Left kidney (tissue), 8 donors: ENCODE results near the gene FBP1. TPM values are rescaled to one million over a fixed set of nuclear protein-coding genes. Genes with fewer than 3 reads are reported as not detected.

Experiments used
- DNase-seq: peaks from one replicate; pipeline ENCODE4 v3.0.0-alpha.2; 2013
- long read RNA-seq, 8 donors: transcript quantifications; one replicate each; lab custom pipeline, GENCODE V29; 2026
- polyA plus RNA-seq: library from polyadenylated mRNA; unstranded; fragments of 120-200 nt; gene quantifications from one replicate; pipeline ENCODE4 v1.2.1, GENCODE V29; 2013; ENCODE audit not compliant: insufficient read length

Gene FBP1
- polyA plus RNA-seq, result 66.0 TPM
- long read RNA-seq, donor 1, transcript FBP1-201 (7 exons, 1,462 nt), result major isoform, 33 of 34 reads
- long read RNA-seq, donor 1, partial matches to known transcripts, result 0 of 34 reads
- long read RNA-seq, donor 1, other reads (novel, unspliced or antisense), result 0 of 34 reads
- long read RNA-seq, donor 2, transcript FBP1-201 (7 exons, 1,462 nt), result major isoform, 12 of 26 reads
- long read RNA-seq, donor 2, partial matches to known transcripts, result 14 of 26 reads
- long read RNA-seq, donor 2, other reads (novel, unspliced or antisense), result 0 of 26 reads
- long read RNA-seq, donor 3, transcript FBP1-201 (7 exons, 1,462 nt), result major isoform, 9 of 16 reads
- long read RNA-seq, donor 3, partial matches to known transcripts, result 0 of 16 reads
- long read RNA-seq, donor 3, other reads (novel, unspliced or antisense), result 7 of 16 reads
- long read RNA-seq, donor 4, partial matches to known transcripts, result 0 of 1 reads
- long read RNA-seq, donor 4, other reads (novel, unspliced or antisense), result 0 of 1 reads
- long read RNA-seq, donor 5, transcript FBP1-201 (7 exons, 1,462 nt), result major isoform, 29 of 30 reads
- long read RNA-seq, donor 5, partial matches to known transcripts, result 0 of 30 reads
- long read RNA-seq, donor 5, other reads (novel, unspliced or antisense), result 0 of 30 reads
- long read RNA-seq, donor 6, transcript FBP1-201 (7 exons, 1,462 nt), result major isoform, 17 of 17 reads
- long read RNA-seq, donor 6, partial matches to known transcripts, result 0 of 17 reads
- long read RNA-seq, donor 6, other reads (novel, unspliced or antisense), result 0 of 17 reads
- long read RNA-seq, donor 7, transcript FBP1-201 (7 exons, 1,462 nt), result major isoform, 19 of 28 reads
- long read RNA-seq, donor 7, partial matches to known transcripts, result 9 of 28 reads
- long read RNA-seq, donor 7, other reads (novel, unspliced or antisense), result 0 of 28 reads
- long read RNA-seq, donor 8, transcript FBP1-201 (7 exons, 1,462 nt), result major isoform, 13 of 18 reads
- long read RNA-seq, donor 8, partial matches to known transcripts, result 5 of 18 reads
- long read RNA-seq, donor 8, other reads (novel, unspliced or antisense), result 0 of 18 reads

DNA sequence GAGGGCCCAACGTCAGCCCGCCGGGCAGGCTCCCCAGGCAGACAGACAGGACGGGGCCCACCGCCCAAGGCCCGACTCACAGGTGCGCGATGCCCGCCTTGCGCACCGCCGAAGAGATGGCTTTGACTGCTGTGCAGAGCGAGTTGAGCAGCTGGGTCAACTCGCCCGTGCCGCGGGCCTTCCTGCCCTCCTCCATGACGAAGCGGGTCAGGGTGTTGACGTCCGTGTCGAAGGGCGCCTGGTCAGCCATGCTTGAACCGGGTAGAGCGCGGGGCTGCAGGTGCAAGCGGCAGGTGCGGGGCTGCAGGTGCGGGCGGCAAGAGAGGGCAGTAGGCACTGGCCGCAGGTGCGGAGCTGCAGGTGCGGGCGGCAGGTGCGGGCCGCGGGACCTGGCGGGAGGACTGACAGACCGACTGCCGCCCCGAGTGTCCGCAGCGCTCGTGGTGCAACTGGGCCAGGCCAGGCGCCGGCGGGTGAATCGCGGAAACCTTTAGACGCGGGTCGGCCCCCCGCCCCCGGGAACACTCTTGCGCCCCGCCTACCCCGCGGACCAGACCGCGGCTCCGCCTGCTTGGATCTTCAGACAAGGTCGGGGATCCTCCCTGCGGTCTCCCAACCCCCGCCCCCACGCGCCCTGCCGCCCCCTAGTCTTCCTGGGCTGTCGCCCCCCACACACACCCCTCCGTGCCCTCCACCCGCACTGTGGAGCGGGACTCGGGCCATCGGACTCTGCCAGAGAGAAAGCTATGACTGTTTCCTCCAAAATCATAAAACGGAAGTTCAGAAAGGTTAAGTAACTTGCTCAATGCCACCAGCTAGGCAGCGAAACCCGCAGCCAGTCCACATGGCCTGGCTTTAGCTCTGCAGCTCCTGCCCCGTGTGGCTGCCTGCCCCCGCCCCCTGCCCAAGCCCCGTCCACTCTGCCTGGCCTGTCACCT lies at the start of gene FBP1:
FBP1 (minus strand) TSS at position 458 of the 938 bp plus-strand sequence; CDS start at position 250, 208 bp downstream.
- no peak for DNase-seq

GRCh38 chr9:94687451-94687850 lies 48.1 kb upstream of the FBP1 start:
- no peak for DNase-seq

GRCh38 chr9:94685359-94685758 lies 46.0 kb upstream of the FBP1 start:
- no peak for DNase-seq

GRCh38 chr9:94681508-94681907 lies 42.2 kb upstream of the FBP1 start:
- peak; percentile 74 for DNase-seq

GRCh38 chr9:94680621-94681020 lies 41.3 kb upstream of the FBP1 start:
- DNase-seq, result no peak

DNA sequence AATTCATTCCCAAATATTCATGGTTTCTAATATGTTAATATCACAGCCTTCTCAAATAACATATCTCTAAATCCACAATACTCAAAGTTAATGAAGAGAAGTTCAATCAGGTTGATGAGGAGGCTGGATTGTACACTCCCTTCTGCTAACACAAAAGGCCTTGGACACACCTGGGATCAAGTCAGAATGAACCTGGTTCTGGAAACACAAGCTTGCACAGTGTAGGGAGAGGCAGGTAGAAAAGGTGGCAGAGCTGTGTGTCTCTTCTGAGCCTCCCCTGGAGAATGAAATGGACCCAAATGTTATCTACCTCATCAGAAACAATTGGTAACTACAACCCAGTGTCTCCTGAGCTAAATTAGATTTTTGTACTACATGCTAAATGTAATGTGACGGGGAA lies 40.7 kb upstream of the FBP1 start:
- DNase-seq, result no peak

GRCh38 chr9:94679587-94679986 lies 40.3 kb upstream of the FBP1 start:
- DNase-seq, result no peak

- no peak for DNase-seq
These were observed 38.6 kb upstream of the FBP1 start for GRCh38 chr9:94677929-94678328.

DNA sequence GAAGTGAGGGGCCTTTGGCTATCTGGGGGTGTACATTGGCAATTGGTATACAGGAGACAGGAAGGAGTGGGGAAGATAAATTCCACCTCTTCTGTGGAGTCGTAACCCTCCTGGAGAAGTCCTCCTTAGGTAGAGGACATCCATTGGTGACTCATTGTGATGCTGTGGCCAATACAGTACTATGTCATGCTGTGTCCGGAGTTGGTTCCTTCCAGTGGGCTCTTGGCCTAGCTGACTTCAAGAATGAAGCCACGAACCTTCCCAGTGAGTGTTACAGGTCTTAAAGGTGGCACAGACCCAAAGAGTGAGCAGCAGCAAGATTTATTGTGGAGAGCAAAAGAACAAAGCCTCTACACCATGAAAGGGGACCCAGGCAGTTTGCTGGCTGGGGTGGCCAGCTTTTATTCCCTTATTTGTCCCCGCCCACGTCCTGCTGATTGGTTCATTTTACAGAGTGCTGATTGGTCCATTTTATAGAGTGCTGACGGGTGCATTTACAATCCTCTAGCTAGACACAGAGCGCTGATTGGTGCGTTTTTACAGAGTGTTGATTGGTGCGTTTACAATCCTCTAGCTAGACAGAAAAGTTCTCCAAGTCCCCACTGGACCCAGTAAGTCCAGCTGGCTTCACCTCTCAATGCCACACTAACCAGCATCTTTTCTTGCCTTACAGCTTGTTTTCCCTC lies 37.3 kb upstream of the FBP1 start:
- DNase-seq, result no peak

- no peak for DNase-seq
These were observed 35.9 kb upstream of the FBP1 start for GRCh38 chr9:94675008-94675881.

DNA sequence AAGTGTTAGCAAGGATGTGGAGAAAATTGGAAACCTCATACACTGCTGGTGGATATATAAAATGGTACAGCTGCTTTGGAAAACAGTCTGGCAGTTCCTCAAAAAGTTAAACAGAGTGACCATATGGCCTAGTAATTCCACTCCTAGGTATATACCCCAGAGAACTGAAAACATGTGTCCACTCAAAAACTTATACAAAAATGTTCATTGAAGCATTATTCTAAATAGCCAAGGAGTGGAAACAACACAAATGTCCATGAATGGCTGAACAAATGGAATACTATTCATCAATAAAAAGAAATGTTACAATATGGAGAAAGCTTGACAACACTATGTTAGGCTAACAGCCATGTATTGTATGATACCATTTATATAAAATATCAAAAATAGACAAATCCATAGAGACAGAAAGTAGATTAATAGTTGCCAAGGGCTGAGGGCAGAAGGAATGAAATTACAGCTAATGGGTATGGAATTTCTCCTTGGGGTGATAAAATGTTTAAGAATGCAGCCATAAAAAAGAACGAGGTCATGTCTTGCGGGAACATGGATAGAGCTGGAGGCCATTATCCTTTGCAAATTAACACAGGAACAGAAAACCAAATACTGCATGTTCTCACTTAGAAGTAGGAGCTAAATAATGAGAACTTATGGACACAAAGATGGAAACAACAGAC lies 33.6 kb upstream of the FBP1 start:
- DNase-seq, result no peak

DNA sequence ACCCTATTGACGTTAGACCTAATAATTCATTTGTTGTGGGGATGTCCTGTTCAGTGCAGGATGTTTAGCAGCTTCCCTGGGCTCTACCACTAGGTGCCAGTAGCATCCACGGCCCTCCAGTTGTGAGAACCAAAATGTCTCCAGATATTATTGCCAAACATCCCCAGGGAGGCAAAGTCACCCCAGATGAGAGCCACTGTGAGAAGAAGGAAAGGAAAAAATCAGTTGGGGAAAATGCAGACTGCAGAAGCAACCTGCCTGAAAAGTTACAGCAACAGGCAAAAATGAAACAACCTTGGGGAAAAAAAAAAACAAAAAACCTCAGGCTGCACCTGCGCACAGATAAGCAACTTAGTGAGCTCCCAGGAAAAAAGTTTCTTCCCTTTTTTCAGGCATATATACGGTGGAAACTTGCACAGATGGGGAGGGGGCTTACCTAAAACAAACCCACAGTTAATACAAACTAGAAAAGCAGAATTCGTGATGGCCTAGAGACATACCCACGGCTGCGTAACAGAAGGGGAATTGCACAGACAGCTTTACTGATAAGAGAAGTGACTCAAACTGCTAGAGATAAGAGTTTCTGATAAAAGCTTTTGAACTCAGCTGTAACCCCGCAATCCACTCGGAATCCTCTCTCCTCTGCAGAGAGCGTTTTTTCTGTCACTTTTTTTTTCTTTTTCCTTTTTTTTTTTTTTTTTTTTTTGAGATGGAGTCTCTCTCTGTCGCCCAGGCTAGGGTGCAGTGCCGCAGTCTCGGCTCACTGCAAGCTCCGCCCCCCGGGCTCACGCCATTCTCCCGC lies 29.8 kb upstream of the FBP1 start:
- DNase-seq, result no peak

DNA sequence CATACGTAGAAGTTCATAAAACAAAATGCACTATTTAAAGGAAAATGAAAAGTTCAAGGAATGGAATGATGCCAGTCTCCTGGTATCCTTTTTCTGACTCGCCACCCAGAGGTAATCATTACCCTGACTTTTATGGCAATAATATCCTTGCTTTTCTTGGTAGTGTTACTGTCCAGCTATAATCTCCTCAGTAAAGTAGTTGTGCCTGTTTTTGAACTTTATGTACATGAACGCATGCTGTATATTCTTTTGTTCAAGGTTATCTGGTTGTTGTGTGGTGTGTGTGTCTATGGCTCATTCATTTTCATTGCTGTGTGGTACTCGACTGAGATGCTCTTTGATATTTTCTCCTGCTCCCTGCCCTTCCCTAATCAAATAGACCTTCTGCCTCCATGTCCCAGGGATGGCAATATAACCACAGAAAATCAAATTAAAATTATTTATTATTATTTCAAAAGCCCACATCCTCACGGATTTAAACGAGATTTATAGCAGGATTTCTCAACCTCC lies 29.2 kb upstream of the FBP1 start:
- DNase-seq, result no peak

- no peak for DNase-seq
These were observed 27.2 kb upstream of the FBP1 start for GRCh38 chr9:94666364-94667099.

DNA sequence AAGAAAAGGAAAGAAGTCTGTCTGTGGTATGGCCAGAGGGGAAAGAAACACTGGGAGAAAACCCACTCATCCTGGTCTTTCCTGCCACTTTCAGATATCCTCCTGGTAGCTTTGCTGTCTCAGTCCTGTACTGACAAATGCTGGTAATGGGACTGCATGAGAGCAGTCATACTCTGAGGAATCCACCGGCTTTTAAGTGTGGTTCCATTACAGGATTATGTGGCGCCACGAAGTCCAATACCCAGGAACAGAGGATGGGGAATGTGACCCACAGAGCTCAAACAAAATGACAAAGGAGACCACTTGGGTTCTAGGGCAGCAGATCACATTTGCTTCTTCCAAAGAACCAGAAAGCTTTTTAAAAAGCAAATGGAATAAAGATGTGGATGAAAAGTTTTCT lies 26.3 kb upstream of the FBP1 start:
- no peak for DNase-seq

- no peak for DNase-seq
These were observed 25.5 kb upstream of the FBP1 start for GRCh38 chr9:94664801-94665200.

DNA sequence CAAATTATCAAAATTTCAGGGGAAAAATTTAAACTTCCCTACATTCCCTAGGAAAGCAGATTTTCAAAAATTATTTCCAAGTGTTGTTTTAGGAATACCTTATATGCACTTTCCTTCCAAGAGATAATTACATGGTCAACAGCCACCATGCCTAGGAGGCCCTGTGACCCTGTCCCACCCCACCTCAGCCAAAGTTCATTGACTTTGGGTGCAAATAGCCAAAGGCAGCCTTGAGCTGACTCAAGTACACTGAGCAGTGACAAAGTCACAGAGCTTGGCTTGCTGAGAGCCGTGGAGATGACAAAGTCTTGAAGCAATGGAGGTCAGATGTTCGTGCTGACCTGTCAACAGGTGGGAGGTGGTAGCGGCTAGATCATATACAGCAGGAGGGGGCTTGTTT lies 24.3 kb upstream of the FBP1 start:
- no peak for DNase-seq

DNA sequence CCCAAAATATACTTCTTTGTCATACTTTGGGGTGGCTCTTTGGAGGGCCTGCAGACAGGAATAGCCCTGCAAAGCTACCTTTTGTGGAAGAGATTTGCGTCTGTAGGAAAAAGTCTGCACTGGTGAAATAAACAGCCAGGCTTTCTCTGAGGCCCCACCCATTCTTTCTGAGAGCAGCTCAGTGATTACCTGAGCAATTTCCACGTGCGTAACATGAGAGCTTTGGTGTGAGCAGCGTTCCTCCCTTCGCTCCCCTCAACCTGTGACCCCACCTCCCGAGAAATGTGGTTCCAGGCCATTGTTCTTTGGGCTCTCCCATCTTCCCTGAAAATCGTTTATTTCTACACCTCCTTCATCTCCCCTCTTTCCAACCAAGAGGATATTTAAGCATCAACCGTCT lies 23.8 kb upstream of the FBP1 start:
- DNase-seq, result no peak
